Measurements from ENCODE around the gene PJVK.

The PJVK gene

DNA sequence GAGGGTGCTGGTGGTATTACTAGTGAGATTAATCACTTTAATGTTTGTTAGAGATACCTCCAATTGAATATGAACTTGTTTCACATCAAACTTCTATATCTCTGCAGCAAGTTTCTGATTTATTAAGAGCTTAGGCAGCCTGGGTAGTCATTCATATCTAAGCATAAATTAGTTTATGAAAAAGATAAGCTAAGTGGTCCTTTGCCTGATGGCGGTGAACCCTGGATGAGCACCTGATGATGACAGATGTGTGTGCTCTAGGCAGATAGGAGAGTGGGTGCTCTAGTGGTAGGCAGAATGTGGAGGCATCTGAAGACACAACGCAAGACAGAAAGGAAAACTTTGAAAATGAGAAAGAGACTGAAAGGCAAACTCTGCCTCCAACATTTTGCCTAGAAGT lies 22.2 kb downstream of the PJVK start:
- no peak overlapping the region for H3K4me3 ChIP-seq (replicated peaks; ENCODE audit: insufficient read depth, low read length)
- no peaks in the 10 kb centered on the region for H3K27me3 ChIP-seq (ENCODE audit: insufficient read depth, poor library complexity, severe bottlenecking)
- TF ChIP-seq GABPA (IDR thresholded peaks at IDR 0.05; ENCODE audit: low read depth) (no peak), POLR2AphosphoS5 (IDR thresholded peaks at IDR 0.05; ENCODE audit: low read depth) (no peak), SPI1 (IDR thresholded peaks at IDR 0.05; ENCODE audit: borderline replicate concordance, low read depth) (no peak)
- TF ChIP-seq, protein P1, sequence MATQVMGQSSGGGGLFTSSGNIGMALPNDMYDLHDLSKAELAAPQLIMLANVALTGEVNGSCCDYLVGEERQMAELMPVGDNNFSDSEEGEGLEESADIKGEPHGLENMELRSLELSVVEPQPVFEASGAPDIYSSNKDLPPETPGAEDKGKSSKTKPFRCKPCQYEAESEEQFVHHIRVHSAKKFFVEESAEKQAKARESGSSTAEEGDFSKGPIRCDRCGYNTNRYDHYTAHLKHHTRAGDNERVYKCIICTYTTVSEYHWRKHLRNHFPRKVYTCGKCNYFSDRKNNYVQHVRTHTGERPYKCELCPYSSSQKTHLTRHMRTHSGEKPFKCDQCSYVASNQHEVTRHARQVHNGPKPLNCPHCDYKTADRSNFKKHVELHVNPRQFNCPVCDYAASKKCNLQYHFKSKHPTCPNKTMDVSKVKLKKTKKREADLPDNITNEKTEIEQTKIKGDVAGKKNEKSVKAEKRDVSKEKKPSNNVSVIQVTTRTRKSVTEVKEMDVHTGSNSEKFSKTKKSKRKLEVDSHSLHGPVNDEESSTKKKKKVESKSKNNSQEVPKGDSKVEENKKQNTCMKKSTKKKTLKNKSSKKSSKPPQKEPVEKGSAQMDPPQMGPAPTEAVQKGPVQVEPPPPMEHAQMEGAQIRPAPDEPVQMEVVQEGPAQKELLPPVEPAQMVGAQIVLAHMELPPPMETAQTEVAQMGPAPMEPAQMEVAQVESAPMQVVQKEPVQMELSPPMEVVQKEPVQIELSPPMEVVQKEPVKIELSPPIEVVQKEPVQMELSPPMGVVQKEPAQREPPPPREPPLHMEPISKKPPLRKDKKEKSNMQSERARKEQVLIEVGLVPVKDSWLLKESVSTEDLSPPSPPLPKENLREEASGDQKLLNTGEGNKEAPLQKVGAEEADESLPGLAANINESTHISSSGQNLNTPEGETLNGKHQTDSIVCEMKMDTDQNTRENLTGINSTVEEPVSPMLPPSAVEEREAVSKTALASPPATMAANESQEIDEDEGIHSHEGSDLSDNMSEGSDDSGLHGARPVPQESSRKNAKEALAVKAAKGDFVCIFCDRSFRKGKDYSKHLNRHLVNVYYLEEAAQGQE (IDR thresholded peaks at IDR 0.05; ENCODE audit: insufficient replicate concordance, low read depth), result no peak
- TF ChIP-seq, protein P2, sequence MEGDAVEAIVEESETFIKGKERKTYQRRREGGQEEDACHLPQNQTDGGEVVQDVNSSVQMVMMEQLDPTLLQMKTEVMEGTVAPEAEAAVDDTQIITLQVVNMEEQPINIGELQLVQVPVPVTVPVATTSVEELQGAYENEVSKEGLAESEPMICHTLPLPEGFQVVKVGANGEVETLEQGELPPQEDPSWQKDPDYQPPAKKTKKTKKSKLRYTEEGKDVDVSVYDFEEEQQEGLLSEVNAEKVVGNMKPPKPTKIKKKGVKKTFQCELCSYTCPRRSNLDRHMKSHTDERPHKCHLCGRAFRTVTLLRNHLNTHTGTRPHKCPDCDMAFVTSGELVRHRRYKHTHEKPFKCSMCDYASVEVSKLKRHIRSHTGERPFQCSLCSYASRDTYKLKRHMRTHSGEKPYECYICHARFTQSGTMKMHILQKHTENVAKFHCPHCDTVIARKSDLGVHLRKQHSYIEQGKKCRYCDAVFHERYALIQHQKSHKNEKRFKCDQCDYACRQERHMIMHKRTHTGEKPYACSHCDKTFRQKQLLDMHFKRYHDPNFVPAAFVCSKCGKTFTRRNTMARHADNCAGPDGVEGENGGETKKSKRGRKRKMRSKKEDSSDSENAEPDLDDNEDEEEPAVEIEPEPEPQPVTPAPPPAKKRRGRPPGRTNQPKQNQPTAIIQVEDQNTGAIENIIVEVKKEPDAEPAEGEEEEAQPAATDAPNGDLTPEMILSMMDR (IDR thresholded peaks at IDR 0.05; ENCODE audit: insufficient read depth, low read length), result no peak
- DNase-seq (ENCODE audit: low read depth in 1 of 2, low spot score in 1 of 2), result no peak
- no peak overlapping the region for H3K27ac ChIP-seq (replicated peaks)

DNA sequence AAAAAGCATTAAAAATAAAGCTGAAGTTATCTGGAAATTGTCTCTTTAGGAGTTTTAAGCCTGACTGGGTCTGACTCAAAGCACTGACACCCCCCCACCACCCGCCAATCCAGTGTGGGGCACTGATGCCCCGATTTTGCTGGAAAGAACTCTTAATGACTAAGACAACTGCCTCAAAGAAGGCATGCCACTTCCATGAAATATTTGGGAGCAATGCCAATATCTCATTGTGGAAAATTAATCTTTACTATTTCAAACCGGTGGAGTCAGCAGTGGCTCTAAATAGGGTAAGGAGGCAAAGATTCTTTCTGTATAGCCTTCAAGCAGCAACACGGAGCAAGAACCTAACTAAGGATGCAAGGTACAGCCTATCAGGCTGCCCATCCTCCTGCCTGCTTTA lies 22.8 kb downstream of the PJVK start:
- TF ChIP-seq GABPA (IDR thresholded peaks at IDR 0.05; ENCODE audit: low read depth), result no peak
- H3K27me3 ChIP-seq (ENCODE audit: insufficient read depth, poor library complexity, severe bottlenecking), result no peaks in the 10 kb centered on the region
- DNase-seq (ENCODE audit: low read depth in 1 of 2, low spot score in 1 of 2), result no peak

GRCh38 chr2:178474560-178474959 lies 23.4 kb downstream of the PJVK start:
- no peak overlapping the region for H3K4me3 ChIP-seq (replicated peaks; ENCODE audit: insufficient read depth, low read length)
- no peak overlapping the region for H3K27ac ChIP-seq (replicated peaks)
- TF ChIP-seq, protein P2 (IDR thresholded peaks at IDR 0.05; ENCODE audit: insufficient read depth, low read length), result no peak
- TF ChIP-seq POLR2AphosphoS5 (IDR thresholded peaks at IDR 0.05; ENCODE audit: low read depth) (no peak), SPI1 (IDR thresholded peaks at IDR 0.05; ENCODE audit: borderline replicate concordance, low read depth) (no peak), GABPA (IDR thresholded peaks at IDR 0.05; ENCODE audit: low read depth) (no peak)
- TF ChIP-seq, protein P1 (IDR thresholded peaks at IDR 0.05; ENCODE audit: insufficient replicate concordance, low read depth), result no peak
- DNase-seq (ENCODE audit: low read depth in 1 of 2, low spot score in 1 of 2), result no peak
- H3K27me3 ChIP-seq (ENCODE audit: insufficient read depth, poor library complexity, severe bottlenecking), result no peaks in the 10 kb centered on the region

More for the DNA sequence above, 22.8 kb downstream of the PJVK start:
- H3K27ac ChIP-seq (replicated peaks), result no peak overlapping the region
- H3K4me3 ChIP-seq (replicated peaks; ENCODE audit: insufficient read depth, low read length), result no peak overlapping the region

DNA sequence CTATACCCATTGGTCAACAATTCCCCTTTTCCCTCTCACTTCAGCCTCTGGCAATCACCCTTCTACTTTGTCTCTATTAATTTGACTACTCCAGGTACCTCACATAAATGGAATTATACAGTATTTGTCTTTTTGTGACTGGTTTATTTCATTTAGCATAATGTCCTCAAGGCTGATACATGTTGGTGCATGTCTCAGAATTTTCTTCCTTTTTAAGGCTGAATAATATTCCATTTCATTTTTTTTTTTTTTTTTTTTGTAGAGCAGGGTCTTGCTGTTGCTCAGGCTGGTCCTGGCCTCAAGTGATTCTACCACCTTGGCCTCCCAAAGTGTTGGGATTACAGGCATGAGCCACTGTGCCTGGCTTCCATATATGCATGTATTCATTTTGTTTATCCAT lies 25.3 kb downstream of the PJVK start:
- no peak for DNase-seq (ENCODE audit: low read depth in 1 of 2, low spot score in 1 of 2)
- Histone ChIP-seq H3K27me3 (ENCODE audit: insufficient read depth, poor library complexity, severe bottlenecking) (no peaks in the 10 kb centered on the region), H3K4me3 (replicated peaks; ENCODE audit: insufficient read depth, low read length) (no peak overlapping the region), H3K27ac (replicated peaks) (no peak overlapping the region)
- TF ChIP-seq GABPA (IDR thresholded peaks at IDR 0.05; ENCODE audit: low read depth) (no peak), POLR2AphosphoS5 (IDR thresholded peaks at IDR 0.05; ENCODE audit: low read depth) (no peak), SPI1 (IDR thresholded peaks at IDR 0.05; ENCODE audit: borderline replicate concordance, low read depth) (no peak)
- TF ChIP-seq, protein P2 (IDR thresholded peaks at IDR 0.05; ENCODE audit: insufficient read depth, low read length), result no peak
- TF ChIP-seq, protein P1 (IDR thresholded peaks at IDR 0.05; ENCODE audit: insufficient replicate concordance, low read depth), result no peak

All from HL-60 (cell line).